Chondrocyte (in vitro differentiated cells): ENCODE measurements around the gene DCUN1D3. TPM values are rescaled to one million over a fixed set of nuclear protein-coding genes. Genes with fewer than 3 reads are reported as not detected.

ENCODE experiments used
- DNase-seq: peaks from one replicate; pipeline ENCODE4 v3.0.0; 2021; ENCODE audit warnings: mixed read lengths, low spot score
- H3K27ac Mint-ChIP-seq: one replicate; pipeline ENCODE4 v1.8.0; 2021; ENCODE audit warnings: mild to moderate bottlenecking, moderate library complexity, mixed read lengths; ENCODE audit not compliant: unreplicated experiment
- H3K27me3 Mint-ChIP-seq: 2 replicates; pipeline ENCODE4 v1.8.0; 2021; ENCODE audit warnings: low read depth, mixed read lengths
- H3K36me3 Mint-ChIP-seq: 2 replicates; pipeline ENCODE4 v1.8.0; 2021; ENCODE audit warnings: low read depth, mixed read lengths
- H3K4me1 Mint-ChIP-seq: 2 replicates; pipeline ENCODE4 v1.8.0; 2021; ENCODE audit warnings: low read depth, mild to moderate bottlenecking, mixed read lengths
- H3K4me3 Mint-ChIP-seq: one replicate; pipeline ENCODE4 v1.8.0; 2021; ENCODE audit warnings: mild to moderate bottlenecking, moderate library complexity, mixed read lengths; ENCODE audit not compliant: unreplicated experiment
- H3K9me3 Mint-ChIP-seq: 2 replicates; pipeline ENCODE4 v1.8.0; 2021; ENCODE audit warnings: low read depth, mixed read lengths
- CTCF ChIP-seq: fragments of 200-600 bp; sonication (generic); IDR thresholded peaks from 2 replicates; pipeline ENCODE4 v1.5.0; 2021; ENCODE audit warnings: antibody characterized with exemption, mild to moderate bottlenecking, moderate library complexity
- total RNA-seq: library from RNA; stranded (reverse); gene quantifications from 3 replicates; pipeline ENCODE4 v1.2.1, GENCODE V29; 2021

The DCUN1D3 gene
- total RNA-seq, 1 donor from 2014 or later: 44.4 TPM

GRCh38 chr16:20902426-20902825, 2.3 kb upstream of the DCUN1D3 start:
- no peak for TF ChIP-seq CTCF
- H3K27me3 Mint-ChIP-seq: no peaks in the 10 kb centered on the region
- peaks cover 83% of the 10 kb centered on the region for H3K4me1 Mint-ChIP-seq
- DNase-seq: no peak
- H3K27ac Mint-ChIP-seq: peak overlapping the region; percentile 99
- H3K4me3 Mint-ChIP-seq: peak overlapping the region; percentile 17
- H3K36me3 Mint-ChIP-seq: peaks cover 5% of the 10 kb centered on the region
- H3K9me3 Mint-ChIP-seq: no peaks in the 10 kb centered on the region

- H3K4me1 Mint-ChIP-seq: peaks cover 83% of the 10 kb centered on the region
- H3K27ac Mint-ChIP-seq: peak overlapping the region; percentile 99
- H3K27me3 Mint-ChIP-seq: no peaks in the 10 kb centered on the region
- no peaks in the 10 kb centered on the region for H3K9me3 Mint-ChIP-seq
- peaks cover 5% of the 10 kb centered on the region for H3K36me3 Mint-ChIP-seq
- no peak for TF ChIP-seq CTCF
- H3K4me3 Mint-ChIP-seq: peak overlapping the region; percentile 87
- no peak for DNase-seq
Observed at GRCh38 chr16:20901436-20902112, 1.4 kb upstream of the DCUN1D3 start.

- H3K36me3 Mint-ChIP-seq: peaks cover 5% of the 10 kb centered on the region
- peaks cover 82% of the 10 kb centered on the region for H3K4me1 Mint-ChIP-seq
- H3K27me3 Mint-ChIP-seq: no peaks in the 10 kb centered on the region
- peak overlapping the region; percentile 87 for H3K4me3 Mint-ChIP-seq
- TF ChIP-seq CTCF: no peak
- H3K9me3 Mint-ChIP-seq: no peaks in the 10 kb centered on the region
- peak overlapping the region; percentile 99 for H3K27ac Mint-ChIP-seq
- no peak for DNase-seq
Observed at GRCh38 chr16:20901068-20901435, 894 bp upstream of the DCUN1D3 start.

- H3K9me3 Mint-ChIP-seq: no peaks in the 10 kb centered on the region
- peaks cover 9% of the 10 kb centered on the region for H3K36me3 Mint-ChIP-seq
- H3K4me3 Mint-ChIP-seq: peak overlapping the region; percentile 87
- H3K27me3 Mint-ChIP-seq: no peaks in the 10 kb centered on the region
- H3K4me1 Mint-ChIP-seq: peaks cover 73% of the 10 kb centered on the region
- H3K27ac Mint-ChIP-seq: peak overlapping the region; percentile 99
- TF ChIP-seq CTCF: peak; percentile 19
- no peak for DNase-seq
Observed at GRCh38 chr16:20899477-20900298, 470 bp downstream of the DCUN1D3 start.

GRCh38 chr16:20899071-20899470, 1.1 kb downstream of the DCUN1D3 start:
- Mint-ChIP-seq H3K27ac (peak overlapping the region; percentile 99), H3K4me3 (peak overlapping the region; percentile 87), H3K9me3 (no peaks in the 10 kb centered on the region), H3K36me3 (peaks cover 10% of the 10 kb centered on the region), H3K27me3 (no peaks in the 10 kb centered on the region), H3K4me1 (peaks cover 67% of the 10 kb centered on the region)
- TF ChIP-seq CTCF: no peak
- no peak for DNase-seq
